ENCODE measurements around the gene TRIP12.
"Not testable (repeated sequence)": the region's sequence is repeated elsewhere in the genome, so short reads cannot be mapped to it uniquely, and the experiment has no call there.

Gene TRIP12

GRCh38 chr2:229920011-229920641 is 1.7 kb downstream of the TRIP12 start:
- no peak for DNase-seq (ENCODE audit: low read depth in 3 of 3)

- DNase-seq (ENCODE audit: low read depth in 3 of 3): no peak
Observed at GRCh38 chr2:229917793-229918192, 4.0 kb downstream of the TRIP12 start.

- DNase-seq (ENCODE audit: low read depth in 3 of 3): no peak
Observed at GRCh38 chr2:229914171-229914570, 7.6 kb downstream of the TRIP12 start.

GRCh38 chr2:229910832-229911412 is 10.9 kb downstream of the TRIP12 start:
- DNase-seq (ENCODE audit: low read depth in 3 of 3): no peak

DNA sequence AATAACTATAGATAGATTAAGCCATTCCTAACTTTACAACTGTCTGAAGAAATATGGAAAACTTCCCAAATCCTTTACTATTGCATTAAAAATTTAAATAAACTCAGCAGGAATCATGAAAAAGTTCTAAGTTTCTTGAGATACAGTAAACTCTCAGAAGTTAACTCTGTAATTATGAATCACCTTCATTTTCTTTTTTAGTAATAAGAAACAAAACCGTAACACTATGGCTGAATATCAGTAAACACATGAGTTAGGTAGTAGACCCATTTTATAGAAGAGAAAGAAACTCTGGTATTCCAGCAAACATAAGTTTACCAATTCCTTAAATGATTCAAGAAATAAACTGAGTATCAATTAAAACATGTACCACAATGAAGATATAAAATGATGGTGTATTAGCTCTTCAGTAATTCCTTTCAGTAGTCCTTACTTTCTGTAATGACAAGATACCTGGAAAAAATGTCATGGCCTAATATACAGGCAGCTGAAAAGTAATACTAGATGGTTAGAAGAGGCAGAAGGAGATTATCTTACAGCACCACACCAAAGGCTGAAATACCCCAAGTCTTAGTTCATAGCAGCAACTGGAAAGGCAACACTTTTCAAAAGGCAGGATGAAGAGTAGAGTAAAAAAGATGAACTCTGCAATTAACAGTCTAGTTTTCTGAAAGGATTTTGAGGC is 11.5 kb downstream of the TRIP12 start:
- no peak for DNase-seq (ENCODE audit: low read depth in 3 of 3)

GRCh38 chr2:229909090-229909489 is 12.7 kb downstream of the TRIP12 start:
- DNase-seq (ENCODE audit: low read depth in 3 of 3): no peak

GRCh38 chr2:229905601-229906000 is 16.2 kb downstream of the TRIP12 start:
- no peak for DNase-seq (ENCODE audit: low read depth in 3 of 3)

GRCh38 chr2:229903037-229903436 is 18.8 kb downstream of the TRIP12 start:
- no peak for DNase-seq (ENCODE audit: low read depth in 3 of 3)

DNA sequence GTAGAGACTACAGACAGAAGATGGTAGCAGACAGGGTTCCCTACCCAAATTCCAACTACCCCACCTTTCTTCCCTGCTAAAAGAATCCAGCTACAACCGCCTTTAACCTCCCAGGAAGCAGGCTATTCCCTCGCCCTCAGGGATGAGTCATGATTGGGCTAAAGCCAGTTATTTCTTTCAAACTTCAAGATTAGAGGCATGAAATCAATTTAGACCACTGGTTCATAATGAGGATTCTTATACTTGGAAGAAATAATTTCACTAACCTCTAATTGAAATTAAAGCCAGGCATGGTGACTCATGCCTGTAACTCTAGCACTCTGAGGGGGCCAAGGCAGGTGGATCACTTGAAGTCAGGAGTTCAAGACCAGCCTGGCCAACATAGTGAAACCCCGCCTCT is 20.0 kb downstream of the TRIP12 start:
- no peak for DNase-seq (ENCODE audit: low read depth in 3 of 3)

- not testable (repeated sequence) for DNase-seq (ENCODE audit: low read depth in 3 of 3)
Observed at GRCh38 chr2:229900514-229900913, 21.3 kb downstream of the TRIP12 start.

GRCh38 chr2:229900012-229900411 is 21.8 kb downstream of the TRIP12 start:
- DNase-seq (ENCODE audit: low read depth in 3 of 3): no peak

DNA sequence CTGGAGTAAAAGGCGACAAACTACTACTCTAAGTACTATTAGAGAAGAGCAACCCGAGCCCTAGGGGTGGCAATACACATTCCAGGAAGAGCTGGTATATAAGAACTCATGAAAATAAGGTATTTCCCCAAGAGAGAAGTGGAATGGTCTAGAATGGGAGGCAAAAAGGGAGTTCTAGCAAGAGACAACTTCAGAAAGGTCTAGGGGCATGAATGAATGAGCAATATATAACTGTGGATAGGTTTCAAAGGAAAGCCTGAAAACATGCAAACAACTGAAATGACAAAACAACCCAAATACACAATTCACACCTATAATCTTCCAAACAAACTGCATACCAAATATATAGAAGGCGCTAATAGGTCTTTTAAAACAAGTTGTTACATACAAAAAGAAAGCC is 22.2 kb downstream of the TRIP12 start:
- DNase-seq (ENCODE audit: low read depth in 3 of 3): no peak

GRCh38 chr2:229896857-229897256 is 25.0 kb downstream of the TRIP12 start:
- DNase-seq (ENCODE audit: low read depth in 3 of 3): no peak

GRCh38 chr2:229889023-229889422 is 32.8 kb downstream of the TRIP12 start:
- DNase-seq (ENCODE audit: low read depth in 3 of 3): no peak

DNA sequence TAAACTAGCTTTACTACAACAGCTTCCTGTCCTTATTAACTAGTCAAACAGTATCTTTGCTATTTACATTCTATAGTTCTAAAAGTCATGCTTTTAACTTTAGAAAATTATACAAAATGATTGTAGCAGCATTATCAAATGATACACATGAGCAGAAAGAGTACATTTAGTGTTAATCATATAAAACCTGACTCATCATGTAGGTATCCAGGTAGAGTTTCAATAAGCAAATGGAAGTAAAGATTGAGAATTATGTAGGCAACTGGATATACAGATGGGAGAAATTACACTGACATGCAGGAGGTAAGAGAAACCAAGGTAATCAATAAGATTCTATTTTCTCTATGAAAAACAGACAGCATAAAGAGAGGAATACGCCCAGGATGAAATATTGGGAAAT is 33.8 kb downstream of the TRIP12 start:
- DNase-seq (ENCODE audit: low read depth in 3 of 3): no peak

DNA sequence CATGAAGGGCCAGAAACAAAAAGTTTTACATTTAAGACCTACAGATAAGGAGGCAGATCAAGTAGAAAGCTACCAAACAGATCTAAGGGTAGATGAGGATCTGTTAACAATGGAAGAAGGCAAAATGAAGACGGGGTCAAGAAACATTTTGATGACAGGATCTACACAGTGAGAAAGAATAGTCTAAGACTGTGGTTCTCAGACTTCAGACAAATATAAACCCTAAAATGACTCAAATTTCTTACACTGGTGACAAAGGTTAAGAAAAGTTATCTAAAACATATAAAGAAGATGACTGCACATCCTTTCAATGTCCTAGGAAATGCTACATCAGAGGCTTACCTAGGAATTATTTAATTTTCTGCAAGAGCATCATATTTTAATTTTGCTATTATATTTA is 34.4 kb downstream of the TRIP12 start:
- DNase-seq (ENCODE audit: low read depth in 3 of 3): no peak

- no peak for DNase-seq (ENCODE audit: low read depth in 3 of 3)
Observed at GRCh38 chr2:229884775-229885699, 36.8 kb downstream of the TRIP12 start.

DNA sequence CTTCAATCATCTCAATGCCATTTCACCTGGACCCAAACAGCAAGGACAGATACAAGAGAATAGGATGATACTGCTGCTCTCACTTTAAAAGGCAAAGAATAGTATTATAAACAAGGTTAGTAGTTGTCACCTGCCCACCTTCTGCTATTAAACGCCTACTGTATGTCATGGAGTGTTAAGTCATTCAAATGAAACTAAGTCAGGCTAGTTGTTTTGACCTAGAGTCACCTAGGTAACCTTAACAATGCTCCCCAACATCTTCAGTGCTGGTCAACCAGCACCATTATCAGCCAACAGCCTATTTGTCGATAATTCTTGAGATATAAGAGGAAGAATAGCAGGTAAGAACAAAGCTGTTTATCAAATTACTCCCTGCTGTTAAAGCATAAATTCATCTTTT is 39.2 kb downstream of the TRIP12 start:
- DNase-seq (ENCODE audit: low read depth in 3 of 3): no peak

DNA sequence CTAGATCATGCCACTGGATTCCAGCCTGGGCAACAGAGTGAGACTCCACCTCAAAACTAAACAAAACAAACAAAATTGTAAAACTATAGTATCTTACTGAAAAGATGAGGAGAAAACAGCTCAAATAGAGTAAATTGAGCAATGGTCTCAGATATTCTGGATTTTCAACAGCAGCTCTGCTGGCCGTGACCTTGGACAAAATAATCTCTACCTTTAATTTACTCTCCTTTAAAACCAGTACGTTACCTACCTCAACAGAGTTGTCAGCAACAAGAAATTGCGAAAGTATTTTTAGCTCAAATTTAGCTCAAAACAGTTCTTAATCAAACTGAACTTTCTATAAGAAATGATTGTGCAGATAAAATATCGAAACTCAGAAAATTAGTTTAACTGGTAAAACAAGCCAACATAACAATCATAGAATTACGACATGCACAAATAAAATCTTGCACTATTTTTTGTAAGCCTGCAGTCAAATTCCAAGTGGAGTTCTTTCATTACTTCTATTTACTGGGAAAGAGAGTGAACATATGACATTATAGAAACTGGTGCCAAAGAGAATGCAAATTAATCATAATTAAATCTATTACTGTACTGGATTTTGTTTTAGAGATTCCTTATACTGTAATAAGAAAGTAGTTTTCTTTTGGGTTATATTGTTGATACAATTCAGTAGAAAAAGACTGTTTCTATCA is 40.8 kb downstream of the TRIP12 start:
- no peak for DNase-seq (ENCODE audit: low read depth in 3 of 3)

DNA sequence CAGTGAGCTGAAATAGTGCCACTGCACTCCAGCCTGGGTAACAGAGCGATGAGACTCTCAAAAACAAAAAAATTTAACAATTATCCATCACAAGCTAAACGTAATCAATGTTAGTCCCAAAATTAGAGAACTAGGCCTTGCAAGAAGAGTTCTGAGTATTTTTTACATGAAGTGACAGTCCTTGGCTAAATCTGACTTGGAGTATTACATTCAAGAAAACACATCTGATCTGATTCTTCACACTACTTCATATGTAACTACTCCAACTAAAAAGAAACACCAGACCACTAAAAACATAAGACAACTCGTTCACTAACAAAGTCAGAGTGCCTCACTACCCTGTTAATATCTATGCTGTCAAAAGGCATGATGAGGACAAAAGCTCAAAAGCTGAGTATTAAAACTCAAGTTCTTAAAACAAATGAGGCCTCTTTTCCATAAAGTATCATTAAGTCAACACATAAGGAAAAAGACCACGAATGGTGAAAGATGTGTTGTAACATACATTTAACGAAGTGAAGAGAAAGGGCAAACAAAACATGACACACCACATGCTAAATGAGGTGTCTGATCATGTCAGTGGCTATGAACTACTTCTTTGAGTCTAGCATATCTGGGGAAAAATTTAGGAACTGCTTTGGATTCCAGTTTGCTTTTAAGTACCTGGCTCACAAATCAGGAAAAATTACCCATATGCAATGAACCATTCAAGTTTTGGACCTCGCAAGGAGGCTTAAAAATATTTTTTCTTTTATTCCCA is 42.4 kb downstream of the TRIP12 start:
- no peak for DNase-seq (ENCODE audit: low read depth in 3 of 3)

- no peak for DNase-seq (ENCODE audit: low read depth in 3 of 3)
Observed at GRCh38 chr2:229875549-229875948, 46.3 kb downstream of the TRIP12 start.

All from stimulated activated CD4-positive, alpha-beta T cell treated with anti-CD3 and anti-CD28 coated beads, TNF-alpha, amount 100 ng/mL, for 48 hours (primary cell).